HCT116 (cell line): ENCODE data around the gene GDF10.

Experiments used
- CBX3 ChIP-seq: IDR thresholded peaks from 2 replicates; pipeline ENCODE4 v1.6.1; 2012; ENCODE audit warnings: low read depth
- CEBPB ChIP-seq: IDR thresholded peaks from 2 replicates; pipeline ENCODE4 v1.6.1; 2012; ENCODE audit warnings: low read depth
- EZH2 ChIP-seq: fragments of 200-600 bp; sonication (generic); IDR thresholded peaks from 2 replicates; pipeline ENCODE4 v1.6.1; 2017; ENCODE audit warnings: antibody characterized with exemption, mixed run types
- EZH2phosphoT487 ChIP-seq: fragments of 200-600 bp; IDR thresholded peaks from 2 replicates; pipeline ENCODE4 v1.6.1; 2018; ENCODE audit warnings: antibody characterized with exemption, borderline replicate concordance
- JUND ChIP-seq: IDR thresholded peaks from 2 replicates; pipeline ENCODE4 v1.6.1; 2012
- POLR2A ChIP-seq: IDR thresholded peaks from 2 replicates; pipeline ENCODE4 v1.7.0; 2011; ENCODE audit warnings: borderline replicate concordance; ENCODE audit not compliant: insufficient read depth, insufficient read length; ENCODE audit errors: extremely low read depth
- POLR2AphosphoS5 ChIP-seq: IDR thresholded peaks from 2 replicates; pipeline ENCODE4 v1.6.1; 2011; ENCODE audit warnings: mild to moderate bottlenecking, low read depth, low read length, moderate library complexity
- SIN3A ChIP-seq: IDR thresholded peaks from 2 replicates; pipeline ENCODE4 v1.6.1; 2012; ENCODE audit warnings: low read depth
- SP1 ChIP-seq: IDR thresholded peaks from 2 replicates; pipeline ENCODE4 v1.6.1; 2012; ENCODE audit warnings: low read depth
- YY1 ChIP-seq: IDR thresholded peaks from 2 replicates; pipeline ENCODE4 v1.6.1; 2011; ENCODE audit warnings: low read length, low read depth, moderate library complexity, mild to moderate bottlenecking; ENCODE audit not compliant: insufficient replicate concordance; ENCODE audit errors: extremely low read depth
- TF ChIP-seq, protein P1 (sequence below), 3 experiments: fragments of 200-600 bp in 1 of 3; sonication (generic) in 1 of 3; IDR thresholded peaks in 2 of 3; conservative IDR thresholded peaks in 1 of 3; 2 replicates each; pipeline ENCODE4 v1.5.1; 2012 to 2017; ENCODE audit warnings: low read depth in 2 of 3, low read length in 2 of 3, antibody characterized with exemption in 1 of 3, borderline replicate concordance in 1 of 3, control low read depth in 1 of 3, mild to moderate bottlenecking in 1 of 3, mixed read lengths in 1 of 3, mixed run types in 1 of 3, moderate library complexity in 1 of 3; ENCODE audit not compliant: insufficient read depth in 1 of 3
- TF ChIP-seq, protein P2 (sequence below): IDR thresholded peaks from 2 replicates; pipeline ENCODE4 v1.6.1; 2012
- TF ChIP-seq, protein P3 (sequence below): IDR thresholded peaks from 2 replicates; pipeline ENCODE4 v1.6.1; 2012

DNA sequence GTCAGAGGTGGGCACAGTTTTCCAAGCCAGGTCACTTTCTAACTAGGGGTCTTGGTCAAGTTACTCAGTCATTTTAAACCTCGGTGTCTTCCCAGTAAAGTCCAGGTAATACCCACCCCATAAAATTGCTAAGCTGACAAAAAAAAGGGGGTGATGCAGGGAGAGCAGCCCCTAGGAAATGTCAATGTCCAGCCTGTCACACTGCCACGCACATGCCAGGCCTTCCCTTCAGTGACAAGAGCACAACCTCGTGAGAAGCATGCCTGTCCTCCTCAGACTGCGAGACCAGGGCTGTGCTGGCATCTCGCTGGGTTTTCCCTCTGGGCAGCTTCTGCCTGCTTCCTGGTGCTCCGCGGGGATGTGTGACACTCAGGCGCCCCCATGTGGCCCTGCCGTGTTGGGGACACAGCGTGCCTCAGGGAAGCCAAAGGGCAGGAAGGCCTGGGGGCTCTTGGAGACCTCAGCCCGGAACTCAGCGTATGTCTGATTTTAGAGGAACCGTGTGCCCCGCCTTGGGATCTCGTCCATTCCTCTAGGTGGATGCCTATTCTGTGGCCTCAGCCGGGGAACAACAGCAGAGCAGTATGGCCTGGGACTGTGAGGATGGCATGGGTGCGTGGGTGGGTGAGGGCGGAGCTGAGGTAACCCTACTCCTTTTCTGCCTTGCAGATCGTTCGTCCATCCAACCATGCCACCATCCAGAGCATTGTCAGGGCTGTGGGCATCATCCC is 12.1 kb downstream of the GDF10 start:
- TF ChIP-seq, protein P1, sequence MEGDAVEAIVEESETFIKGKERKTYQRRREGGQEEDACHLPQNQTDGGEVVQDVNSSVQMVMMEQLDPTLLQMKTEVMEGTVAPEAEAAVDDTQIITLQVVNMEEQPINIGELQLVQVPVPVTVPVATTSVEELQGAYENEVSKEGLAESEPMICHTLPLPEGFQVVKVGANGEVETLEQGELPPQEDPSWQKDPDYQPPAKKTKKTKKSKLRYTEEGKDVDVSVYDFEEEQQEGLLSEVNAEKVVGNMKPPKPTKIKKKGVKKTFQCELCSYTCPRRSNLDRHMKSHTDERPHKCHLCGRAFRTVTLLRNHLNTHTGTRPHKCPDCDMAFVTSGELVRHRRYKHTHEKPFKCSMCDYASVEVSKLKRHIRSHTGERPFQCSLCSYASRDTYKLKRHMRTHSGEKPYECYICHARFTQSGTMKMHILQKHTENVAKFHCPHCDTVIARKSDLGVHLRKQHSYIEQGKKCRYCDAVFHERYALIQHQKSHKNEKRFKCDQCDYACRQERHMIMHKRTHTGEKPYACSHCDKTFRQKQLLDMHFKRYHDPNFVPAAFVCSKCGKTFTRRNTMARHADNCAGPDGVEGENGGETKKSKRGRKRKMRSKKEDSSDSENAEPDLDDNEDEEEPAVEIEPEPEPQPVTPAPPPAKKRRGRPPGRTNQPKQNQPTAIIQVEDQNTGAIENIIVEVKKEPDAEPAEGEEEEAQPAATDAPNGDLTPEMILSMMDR (IDR thresholded peaks at IDR 0.05 in 2 of 3, conservative IDR thresholded peaks at IDR 0.05 in 1 of 3; ENCODE audit: borderline replicate concordance in 1 of 3, insufficient read depth in 1 of 3, low read depth in 2 of 3, low read length in 2 of 3) = peak; percentile 63 to 76 (median 66)
- TF ChIP-seq YY1 = no peak
- no peak for TF ChIP-seq SP1
- TF ChIP-seq POLR2A = no peak
- no peak for TF ChIP-seq SIN3A
- TF ChIP-seq JUND = no peak
- no peak for TF ChIP-seq POLR2AphosphoS5
- TF ChIP-seq, protein P2, sequence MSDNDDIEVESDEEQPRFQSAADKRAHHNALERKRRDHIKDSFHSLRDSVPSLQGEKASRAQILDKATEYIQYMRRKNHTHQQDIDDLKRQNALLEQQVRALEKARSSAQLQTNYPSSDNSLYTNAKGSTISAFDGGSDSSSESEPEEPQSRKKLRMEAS = no peak
- TF ChIP-seq EZH2 = no peak
- no peak for TF ChIP-seq CBX3
- TF ChIP-seq, protein P3, sequence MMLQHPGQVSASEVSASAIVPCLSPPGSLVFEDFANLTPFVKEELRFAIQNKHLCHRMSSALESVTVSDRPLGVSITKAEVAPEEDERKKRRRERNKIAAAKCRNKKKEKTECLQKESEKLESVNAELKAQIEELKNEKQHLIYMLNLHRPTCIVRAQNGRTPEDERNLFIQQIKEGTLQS = no peak
- no peak for TF ChIP-seq EZH2phosphoT487
- no peak for TF ChIP-seq CEBPB
